Mesodermal cell (in vitro differentiated cells): ENCODE measurements around the gene C2CD4D.
A peak's percentile ranks its signal among the peaks of the same experiment; 100 is the strongest.

ENCODE experiments used
- H3K27ac ChIP-seq: 2 replicates; pipeline ENCODE4 v1.7.0; 2013; ENCODE audit warnings: mild to moderate bottlenecking, low read depth, low read length, moderate library complexity; ENCODE audit not compliant: severe bottlenecking
- H3K36me3 ChIP-seq: 2 replicates; pipeline ENCODE4 v1.7.1; 2013; ENCODE audit warnings: mild to moderate bottlenecking, low read length, moderate library complexity; ENCODE audit not compliant: control insufficient read depth, insufficient read depth
- H3K4me1 ChIP-seq: one replicate; pipeline ENCODE4 v1.7.1; 2013; ENCODE audit warnings: mild to moderate bottlenecking, low read length; ENCODE audit not compliant: insufficient read depth, control insufficient read depth, poor library complexity, severe bottlenecking
- H3K4me3 ChIP-seq: 2 replicates; pipeline ENCODE4 v1.7.0; 2013; ENCODE audit warnings: low read length, control low read depth, mild to moderate bottlenecking; ENCODE audit not compliant: insufficient read depth, poor library complexity, severe bottlenecking; ENCODE audit errors: extremely low read depth
- H3K9me3 ChIP-seq: 2 replicates; pipeline ENCODE4 v1.7.1; 2013; ENCODE audit warnings: mild to moderate bottlenecking, low read length, moderate library complexity; ENCODE audit not compliant: control insufficient read depth
- WGBS, 2 experiments: methylation state at CpG; one replicate each; pipeline ENCODE4 v1.1.5; 2013; ENCODE audit warnings: missing lambda C conversion rate in 2 of 2; ENCODE audit not compliant: insufficient coverage in 2 of 2; 5-methylcytosine and 5-hydroxymethylcytosine counted together

C2CD4D gene

DNA sequence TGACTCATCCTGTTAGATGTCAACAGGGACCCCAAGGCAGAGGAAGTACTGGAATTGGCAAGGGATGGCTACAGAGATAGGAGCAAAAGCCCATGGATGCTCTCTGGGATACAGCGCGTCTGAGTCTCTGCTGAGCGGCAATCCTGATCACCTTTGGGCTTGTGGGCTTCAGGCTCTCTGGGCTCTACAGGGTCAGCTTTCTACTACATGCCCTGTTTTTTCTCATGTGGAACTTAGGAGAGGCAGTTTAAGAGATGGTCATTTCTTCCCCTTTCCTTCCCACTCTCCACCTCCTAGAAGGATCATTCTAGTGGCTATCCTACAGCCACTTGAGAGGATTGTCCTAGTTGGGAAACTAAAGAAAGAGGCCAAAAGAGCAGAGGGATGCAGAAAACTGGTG is 35.7 kb downstream of the C2CD4D start:
- Histone ChIP-seq H3K4me3 (no peak overlapping the region), H3K9me3 (no peaks in the 10 kb centered on the region), H3K27ac (no peak overlapping the region), H3K4me1 (peaks cover 9% of the 10 kb centered on the region), H3K36me3 (no peaks in the 10 kb centered on the region)
- 89 to 96% methylated on average over 3 of the region's 3 CpGs for WGBS, 2 experiments

DNA sequence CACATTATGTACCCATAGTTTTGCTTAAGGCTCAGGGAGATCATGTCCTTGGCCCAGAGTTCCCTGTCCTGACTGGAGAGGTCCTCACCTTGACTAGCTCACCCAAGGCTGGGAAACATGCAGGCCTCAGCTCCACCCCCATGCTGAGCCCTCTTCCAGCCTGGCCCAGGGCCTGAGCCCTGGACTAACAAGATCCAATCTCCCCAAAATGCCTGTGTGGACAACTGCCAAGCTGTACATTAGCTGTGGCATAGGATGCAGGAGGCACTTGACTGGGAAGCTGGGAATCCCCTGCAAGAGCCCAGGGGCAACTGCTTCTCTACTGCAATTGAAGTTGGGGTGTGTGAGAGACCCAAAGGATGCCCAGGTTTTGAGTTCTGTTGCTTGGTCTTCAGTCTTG is 36.5 kb downstream of the C2CD4D start:
- Histone ChIP-seq H3K4me3 (no peak overlapping the region), H3K4me1 (peaks cover 9% of the 10 kb centered on the region), H3K9me3 (no peaks in the 10 kb centered on the region), H3K27ac (no peak overlapping the region), H3K36me3 (no peaks in the 10 kb centered on the region)

DNA sequence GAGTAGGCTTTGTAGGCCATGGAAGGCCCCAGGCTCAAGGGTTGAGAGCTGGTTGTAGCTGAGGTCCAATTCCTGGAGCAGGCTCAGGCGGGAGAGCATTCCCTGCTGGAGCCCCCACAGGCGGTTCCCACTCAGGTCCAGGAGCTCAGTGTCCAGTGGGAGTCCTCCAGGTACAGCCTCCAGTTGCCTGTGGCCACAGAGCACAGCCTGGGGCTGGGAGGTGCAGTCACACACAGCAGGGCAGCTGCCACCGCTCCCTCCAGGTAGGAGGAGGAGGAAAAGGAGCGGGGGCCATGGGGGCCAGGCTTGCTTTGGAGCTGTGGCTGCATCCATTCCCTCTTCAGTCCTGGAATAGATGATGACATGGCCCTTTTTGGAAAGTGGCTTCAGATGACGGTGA is 37.2 kb downstream of the C2CD4D start:
- Histone ChIP-seq H3K36me3 (no peaks in the 10 kb centered on the region), H3K9me3 (no peaks in the 10 kb centered on the region), H3K4me1 (peaks cover 9% of the 10 kb centered on the region), H3K4me3 (no peak overlapping the region), H3K27ac (no peak overlapping the region)
- 88 to 96% methylated on average over 4 to 5 of the region's 5 CpGs for WGBS, 2 experiments

DNA sequence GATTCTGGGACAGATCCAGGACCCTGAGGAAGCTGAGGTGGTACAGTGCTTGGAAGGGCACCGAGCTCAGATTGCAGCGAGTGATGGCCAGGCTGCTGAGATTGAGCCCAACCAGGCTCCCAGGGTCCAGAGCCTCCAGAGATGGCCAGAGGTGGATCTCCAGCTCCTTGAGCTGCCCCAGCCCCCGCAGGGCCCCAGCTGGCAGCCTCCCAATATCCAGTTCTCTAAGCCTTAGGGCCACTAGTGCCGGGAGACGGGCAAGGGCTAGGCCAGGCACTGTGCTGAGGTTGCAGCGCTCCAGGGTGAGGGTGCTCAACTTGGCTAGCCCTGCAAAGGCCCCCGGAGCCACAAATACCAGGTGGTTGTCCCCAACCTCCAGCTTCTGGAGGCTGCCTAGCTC is 37.8 kb downstream of the C2CD4D start:
- Histone ChIP-seq H3K4me3 (no peak overlapping the region), H3K27ac (no peak overlapping the region), H3K9me3 (no peaks in the 10 kb centered on the region), H3K36me3 (no peaks in the 10 kb centered on the region), H3K4me1 (peaks cover 9% of the 10 kb centered on the region)
- WGBS, 2 experiments, result 96 to 98% methylated on average over 6 to 7 of the region's 7 CpGs

DNA sequence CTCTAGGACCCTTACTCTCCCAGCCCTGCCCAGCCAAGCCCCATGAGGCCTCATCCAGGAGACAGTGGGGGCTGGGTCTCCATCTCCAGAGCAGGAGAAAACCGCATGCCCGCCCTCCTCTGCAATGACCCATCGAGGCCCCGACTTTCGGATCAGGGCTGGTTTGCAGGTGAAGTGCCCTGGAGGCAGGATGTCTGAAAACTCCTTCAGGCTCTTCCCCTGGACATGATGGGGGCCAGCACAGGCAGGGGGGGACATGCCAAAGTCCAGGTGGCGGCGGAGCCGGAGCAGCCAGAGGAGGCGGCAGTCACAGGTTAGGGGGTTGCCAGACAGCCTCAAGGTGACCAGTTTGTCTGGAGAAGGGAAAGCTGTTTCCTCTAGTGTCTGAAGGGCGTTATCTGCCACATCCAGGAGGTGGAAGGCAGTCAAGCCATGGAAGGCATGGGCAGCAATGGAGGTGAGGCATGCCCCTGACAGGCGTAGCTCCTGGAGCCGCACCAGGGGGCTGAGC is 38.3 kb downstream of the C2CD4D start:
- H3K36me3 ChIP-seq, result no peaks in the 10 kb centered on the region
- H3K4me3 ChIP-seq, result no peak overlapping the region
- no peak overlapping the region for H3K27ac ChIP-seq
- peaks cover 9% of the 10 kb centered on the region for H3K4me1 ChIP-seq
- H3K9me3 ChIP-seq, result no peaks in the 10 kb centered on the region
- WGBS, 2 experiments, result 98 to 99% methylated on average over 10 to 12 of the region's 12 CpGs

DNA sequence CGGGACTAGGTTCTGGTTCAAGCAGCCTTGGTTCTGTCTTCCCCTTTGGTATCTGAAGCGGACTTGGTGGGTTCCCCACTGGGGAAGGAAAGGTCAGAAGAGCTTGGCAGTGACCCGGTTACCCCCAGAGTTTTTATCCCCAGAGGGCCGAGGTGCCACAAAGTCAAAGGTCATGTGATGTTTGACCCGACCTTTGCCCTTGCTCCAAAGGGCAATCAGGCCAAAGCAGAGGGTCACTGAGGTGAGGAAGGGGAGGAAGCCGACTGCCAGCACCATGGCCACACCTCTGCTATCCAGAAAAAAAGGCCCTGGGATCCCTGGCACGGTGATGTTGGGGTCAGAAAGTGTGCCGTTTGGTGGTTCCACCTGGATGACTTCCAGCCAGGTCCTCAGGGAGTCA is 38.8 kb downstream of the C2CD4D start:
- Histone ChIP-seq H3K9me3 (no peaks in the 10 kb centered on the region), H3K36me3 (no peaks in the 10 kb centered on the region), H3K4me1 (peaks cover 9% of the 10 kb centered on the region), H3K27ac (no peak overlapping the region), H3K4me3 (no peak overlapping the region)
- 89 to 93% methylated on average over 5 to 7 of the region's 8 CpGs for WGBS, 2 experiments

DNA sequence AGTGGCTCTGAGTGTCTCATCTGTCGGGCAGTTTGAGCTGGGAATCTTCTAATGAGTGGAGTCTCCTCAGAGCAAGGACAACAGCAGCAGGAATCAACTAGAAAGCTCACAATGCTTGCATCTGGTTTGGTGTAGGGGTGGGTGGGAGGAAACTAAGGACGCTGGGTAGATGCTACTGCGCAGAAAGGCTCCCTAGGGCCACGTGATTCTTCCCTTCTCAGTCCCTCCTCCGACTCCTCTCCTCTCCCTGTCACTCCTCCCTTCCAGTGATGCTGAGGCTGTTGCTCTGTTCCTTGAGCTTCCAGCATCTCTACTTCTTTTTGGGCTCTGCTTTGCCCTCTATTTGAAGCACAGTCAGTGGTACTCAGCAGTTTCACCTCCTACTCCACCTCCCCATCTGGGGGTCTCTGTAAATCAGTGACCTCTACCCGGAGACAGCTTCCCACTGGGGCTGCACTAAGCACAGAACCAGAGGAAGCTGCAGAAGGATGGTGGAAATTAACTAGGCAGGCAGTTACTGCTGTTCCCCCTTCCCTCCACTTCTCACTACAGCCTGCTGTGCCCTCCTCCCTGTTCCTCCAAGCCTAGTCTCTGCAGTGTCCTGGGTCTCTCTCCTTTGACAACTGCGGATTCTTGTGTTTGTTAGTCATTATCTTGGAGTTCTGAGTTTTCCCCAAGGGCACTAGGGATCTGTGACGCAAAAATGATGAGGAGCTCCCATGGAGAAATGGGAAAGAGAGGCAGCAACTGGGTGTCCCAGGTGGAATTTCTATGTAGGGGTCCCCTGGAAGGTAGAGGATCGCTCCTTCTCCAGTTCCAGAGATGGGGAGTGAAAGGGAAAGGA is 40.2 kb downstream of the C2CD4D start:
- Histone ChIP-seq H3K36me3 (no peaks in the 10 kb centered on the region), H3K27ac (no peak overlapping the region), H3K9me3 (no peaks in the 10 kb centered on the region), H3K4me1 (peaks cover 9% of the 10 kb centered on the region), H3K4me3 (no peak overlapping the region)
- 49 to 66% methylated on average over 6 to 8 of the region's 9 CpGs for WGBS, 2 experiments

DNA sequence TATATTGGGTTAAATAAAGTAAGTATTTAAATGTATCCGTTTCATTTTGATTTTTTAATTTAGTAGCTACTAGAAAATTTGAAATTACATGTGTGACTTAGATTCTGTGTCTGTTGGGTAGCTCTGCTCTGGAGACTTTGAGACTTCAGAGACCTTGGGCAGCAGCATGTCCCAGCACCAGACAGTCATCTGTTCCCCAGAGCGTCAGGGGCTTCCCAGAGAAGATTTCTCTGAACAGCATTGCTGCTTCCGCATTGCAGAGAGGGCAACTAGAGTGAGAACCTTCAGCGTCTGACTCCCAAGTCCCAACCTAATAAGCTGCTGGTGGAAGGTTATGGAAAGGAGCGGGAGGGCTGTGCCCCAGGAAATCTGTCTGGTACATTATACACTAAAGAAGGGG is 41.0 kb downstream of the C2CD4D start:
- Histone ChIP-seq H3K4me1 (peaks cover 9% of the 10 kb centered on the region), H3K4me3 (no peak overlapping the region), H3K36me3 (no peaks in the 10 kb centered on the region), H3K27ac (no peak overlapping the region), H3K9me3 (no peaks in the 10 kb centered on the region)
- WGBS, 2 experiments, result 83 to 100% methylated on average over 2 of the region's 5 CpGs

DNA sequence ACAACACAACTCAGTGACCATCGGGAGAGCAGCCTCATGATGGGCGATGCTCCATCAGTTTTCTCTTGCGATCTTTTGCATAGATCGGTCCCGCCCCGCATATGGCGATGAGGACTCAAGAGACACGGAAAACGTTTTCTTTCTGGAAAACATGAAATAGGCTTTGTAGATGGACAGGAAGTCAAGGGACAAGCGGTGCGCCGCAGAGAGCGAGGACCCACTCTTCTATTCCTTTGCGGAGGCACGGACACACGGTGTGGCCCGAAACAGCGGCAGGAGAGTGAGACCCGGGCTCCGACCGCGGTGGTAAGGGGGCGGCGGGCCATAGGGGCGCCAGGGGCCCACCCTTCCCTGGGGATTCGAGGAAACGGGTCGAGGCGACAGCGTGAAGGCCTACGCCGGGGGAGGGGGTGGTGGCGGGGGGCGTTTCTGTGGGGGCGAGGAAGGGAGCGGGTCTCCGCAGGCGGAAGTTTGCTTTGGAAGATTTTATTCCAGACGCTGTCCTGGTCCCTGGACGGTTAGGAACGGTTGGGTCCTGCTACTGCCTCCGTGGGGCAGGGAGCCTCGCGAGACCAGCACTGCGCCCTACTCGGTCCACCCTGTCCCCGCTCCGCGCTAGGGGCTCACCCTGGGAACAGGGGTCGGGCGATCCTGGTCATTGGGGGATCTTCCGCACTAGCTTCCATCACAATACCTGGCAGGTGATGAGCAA is 48.5 kb downstream of the C2CD4D start:
- H3K27ac ChIP-seq, result peak overlapping the region; percentile 73
- WGBS, 2 experiments, result 0 to 2% methylated on average over 23 to 28 of the region's 52 CpGs
- peak overlapping the region; percentile 77 for H3K4me3 ChIP-seq

DNA sequence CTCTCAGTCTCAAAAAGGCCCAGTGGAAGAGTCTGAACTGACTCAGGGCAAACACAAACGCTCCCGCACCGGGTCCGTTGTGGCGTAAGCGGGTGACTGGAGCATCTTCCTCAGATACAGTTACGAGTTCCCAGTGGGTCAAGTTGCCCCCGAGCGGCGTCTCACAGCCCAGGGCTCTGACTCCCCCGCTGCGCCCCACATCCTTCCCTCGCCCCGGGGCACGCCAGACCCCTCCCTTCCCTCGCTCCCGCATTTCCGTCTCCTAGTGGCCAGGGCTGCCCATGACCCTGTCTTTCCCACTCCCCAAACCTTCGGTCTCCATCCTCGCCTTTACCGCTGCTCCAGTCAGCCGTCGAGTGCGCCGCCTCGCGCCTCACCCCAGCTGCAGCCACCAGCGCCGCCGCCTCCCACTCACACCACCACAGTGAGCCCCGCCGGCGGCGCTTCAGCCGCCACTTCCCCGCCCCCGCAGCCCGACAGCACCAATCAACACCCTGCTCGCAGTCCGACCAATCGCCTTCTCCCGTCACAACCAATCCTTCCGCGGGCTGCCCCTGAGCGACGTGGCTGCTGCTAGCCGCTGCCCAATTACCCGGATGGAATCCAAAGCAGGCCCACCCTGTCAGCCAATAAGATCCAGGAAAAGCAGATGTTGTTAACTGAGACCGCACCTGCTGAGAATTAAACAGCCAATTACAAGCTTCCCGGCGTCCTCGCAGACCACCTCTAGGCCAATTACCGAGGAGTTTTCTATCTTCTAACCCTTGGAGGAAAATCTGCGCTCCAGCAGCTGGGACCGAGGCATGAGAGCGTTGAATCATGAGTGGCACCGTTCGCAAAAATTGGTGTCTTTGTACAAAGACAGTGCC is 49.3 kb downstream of the C2CD4D start, which contains the start of gene TDRKH:
Gene TDRKH, minus strand, starts transcription at position 430 of the 869 bp plus-strand sequence. CDS start 7,478 bp downstream, outside the sequence.
- Histone ChIP-seq H3K36me3 (no peaks in the 10 kb centered on the region), H3K4me1 (no peaks in the 10 kb centered on the region), H3K4me3 (peak within 1 kb of the TSS; percentile 77), H3K9me3 (no peaks in the 10 kb centered on the region), H3K27ac (peak within 1 kb of the TSS; percentile 73)
- 0% methylated on average over 40 to 55 of the region's 58 CpGs for WGBS, 2 experiments

More for the DNA sequence above, 48.5 kb downstream of the C2CD4D start:
- H3K9me3 ChIP-seq, result no peaks in the 10 kb centered on the region
- no peaks in the 10 kb centered on the region for H3K4me1 ChIP-seq
- H3K36me3 ChIP-seq, result no peaks in the 10 kb centered on the region
